LNCAP (cell line): Measurements from ENCODE around the gene GPR157.

ENCODE experiments used
- CTCF ChIP-seq: fragments of 450-650 bp; IDR thresholded peaks from 2 replicates; pipeline ENCODE4 v1.5.1; 2017; ENCODE audit warnings: mild to moderate bottlenecking

Gene GPR157

DNA sequence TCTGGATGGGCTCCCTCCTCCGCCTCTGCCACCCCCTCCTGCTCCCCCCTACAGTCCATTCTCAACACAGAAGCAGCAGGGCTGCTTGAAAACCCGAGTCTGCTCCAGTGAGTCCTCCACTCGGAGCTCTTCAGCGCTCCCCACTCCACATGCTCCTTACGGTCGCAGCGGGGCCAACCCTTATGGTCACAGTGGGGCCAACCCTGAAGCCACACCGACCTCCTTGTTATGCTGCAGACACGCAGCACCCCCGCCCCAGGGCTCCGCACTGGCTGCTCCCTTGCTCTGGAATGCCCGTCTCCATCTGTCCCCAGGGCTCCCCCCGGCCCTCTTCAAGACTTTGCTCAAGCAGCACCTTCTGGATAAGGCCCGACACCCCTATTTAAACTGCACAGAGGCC is 22.6 kb downstream of the GPR157 start:
- TF ChIP-seq CTCF, result no peak

DNA sequence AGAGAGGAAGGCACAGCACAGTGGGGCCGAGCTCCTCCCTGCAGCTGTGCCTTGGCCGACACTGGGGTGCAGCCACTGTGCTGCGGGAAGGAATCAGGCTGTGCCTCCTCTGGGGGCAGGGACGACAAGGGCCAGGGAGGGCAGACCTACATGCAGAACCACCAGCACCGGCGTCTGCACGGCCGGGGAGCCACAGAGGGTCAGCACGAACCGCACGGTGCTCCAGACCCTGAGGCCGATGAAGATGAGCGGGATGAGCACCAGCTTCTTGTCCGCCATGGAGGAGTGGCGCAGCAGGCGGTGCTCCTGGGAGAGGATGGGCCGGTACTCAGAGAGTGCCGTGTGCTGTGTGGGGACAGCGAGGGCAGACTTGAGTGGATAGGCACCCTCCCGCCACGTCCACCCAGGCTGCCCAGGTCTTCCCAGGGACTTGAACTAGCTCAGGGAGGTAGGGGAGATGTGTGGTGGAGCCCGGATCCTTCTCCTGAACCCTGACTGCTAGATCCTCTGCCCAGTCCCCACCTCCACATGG is 23.5 kb downstream of the GPR157 start:
- TF ChIP-seq CTCF, result no peak

DNA sequence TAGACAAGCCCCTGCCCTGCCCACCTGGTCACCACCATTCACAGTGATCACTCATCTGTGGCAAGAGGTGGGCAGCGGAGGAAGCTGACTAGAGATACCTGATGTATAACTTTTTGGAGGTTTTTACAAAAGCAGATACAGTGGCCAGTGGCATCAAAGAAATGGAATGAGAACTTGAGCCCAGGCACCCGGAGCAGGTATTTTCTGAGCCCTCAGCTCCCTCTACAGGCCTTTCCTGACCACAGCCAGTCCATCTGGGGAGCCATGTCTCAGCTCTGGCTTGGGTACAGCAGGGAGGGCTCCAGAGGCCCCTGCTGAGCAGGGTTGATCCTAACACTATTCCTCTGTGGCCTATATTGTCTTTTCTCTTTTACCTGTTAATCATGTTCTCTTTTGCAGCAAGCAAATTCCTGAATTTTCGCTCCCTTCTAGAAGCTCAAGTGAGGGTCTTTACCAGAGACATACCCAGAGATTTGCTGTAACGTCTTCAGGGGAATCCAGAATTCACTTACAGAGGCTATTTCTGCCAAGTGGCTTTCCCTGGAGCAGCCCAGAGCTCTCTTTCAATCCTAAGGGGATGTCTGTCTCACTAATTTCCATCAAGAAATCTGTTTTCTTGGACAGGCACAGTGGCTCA is 27.3 kb downstream of the GPR157 start:
- TF ChIP-seq CTCF, result peak; percentile 64

DNA sequence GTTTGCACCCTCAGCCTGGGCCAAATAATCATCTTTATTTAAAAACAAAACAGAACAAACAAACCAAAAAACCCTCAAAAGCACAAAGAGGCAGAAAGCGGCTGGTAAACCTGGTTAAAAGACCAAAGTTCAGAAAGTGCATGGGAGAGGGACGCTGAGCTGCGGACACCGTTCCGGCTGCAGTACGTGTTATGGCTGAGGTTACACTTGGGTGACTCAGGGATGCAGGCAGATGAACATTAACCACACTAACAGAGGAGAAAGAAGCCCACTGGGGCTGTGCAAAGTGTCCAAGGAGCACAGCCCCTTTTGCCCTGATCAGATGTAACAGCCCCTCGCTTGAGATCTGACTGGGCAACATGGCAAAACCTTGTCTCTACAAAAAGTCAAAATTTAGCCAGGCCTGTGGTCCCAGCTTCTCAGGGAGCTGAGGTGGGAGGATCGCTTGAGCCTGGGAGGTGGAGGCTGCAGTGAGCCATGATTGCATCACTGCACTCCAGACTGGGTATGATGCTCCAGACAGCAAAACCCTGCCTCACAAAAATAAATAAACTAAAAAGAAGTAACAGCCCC is 28.3 kb downstream of the GPR157 start:
- no peak for TF ChIP-seq CTCF

GRCh38 chr1:9099555-9099954 is 29.3 kb downstream of the GPR157 start:
- no peak for TF ChIP-seq CTCF

DNA sequence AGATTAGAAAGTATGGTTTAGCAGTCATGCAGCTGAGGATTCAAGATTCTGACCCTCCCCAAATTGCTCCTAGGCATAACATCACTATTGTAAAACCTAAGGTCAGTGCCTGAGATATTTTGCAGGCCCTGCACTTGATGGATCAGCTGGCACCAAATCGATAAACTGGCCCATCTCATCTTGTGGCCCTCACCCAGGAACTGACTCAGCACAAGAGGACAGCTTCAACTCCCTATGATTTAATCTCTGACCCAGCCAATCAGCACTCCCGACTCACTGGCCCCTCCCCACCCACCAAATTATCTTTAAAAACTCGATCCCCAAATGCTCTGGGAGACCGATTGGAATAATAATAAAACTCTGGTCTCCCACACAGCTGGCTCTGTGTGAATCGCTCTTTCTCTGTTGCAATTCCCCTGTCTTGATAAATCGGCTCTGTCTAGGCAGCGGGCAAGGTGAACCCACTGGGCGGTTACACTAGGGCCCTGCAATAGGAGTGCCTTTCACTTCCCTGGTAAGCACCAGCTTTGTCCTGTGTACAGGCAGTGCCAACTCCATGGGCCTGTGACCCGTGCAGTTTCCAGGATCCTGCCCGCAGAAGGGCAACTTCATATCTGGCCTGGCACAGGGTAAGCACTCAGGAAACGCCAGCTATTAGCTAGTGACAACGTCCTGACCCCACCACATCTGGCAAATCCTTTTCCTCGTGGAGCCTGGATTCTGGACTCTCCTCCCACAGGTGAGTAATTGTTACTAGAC is 30.8 kb downstream of the GPR157 start:
- no peak for TF ChIP-seq CTCF

- no peak for TF ChIP-seq CTCF
These were observed 33.1 kb downstream of the GPR157 start for GRCh38 chr1:9095818-9096217.
